Aorta (tissue), 5 donors: ENCODE measurements around the gene RNU1-1. TPM values are rescaled to one million over a fixed set of nuclear protein-coding genes. Genes with fewer than 3 reads are reported as not detected.
"Not testable (repeated sequence)": the region's sequence is repeated elsewhere in the genome, so short reads cannot be mapped to it uniquely, and the experiment has no call there.

Experiments used
- ATAC-seq: fragments of 200-7000 bp; cut with Tn5 transposase; one replicate; pipeline ENCODE4 v1.9.1; 2022; ENCODE audit warnings: moderate library complexity; ENCODE audit not compliant: low FRiP score
- DNase-seq, 2 donors: peaks; one replicate each; pipeline ENCODE4 v3.0.0-alpha.2; 2020
- H3K27ac ChIP-seq, 2 donors: one replicate each; pipeline ENCODE4 v1.5.1; 2013; ENCODE audit warnings: low read length in 2 of 2, mild to moderate bottlenecking in 2 of 2, moderate library complexity in 2 of 2, control low read depth in 1 of 2, inconsistent platforms in 1 of 2, low read depth in 1 of 2
- H3K27me3 ChIP-seq, 2 donors: one replicate each; pipeline ENCODE4 v1.6.1; 2013; ENCODE audit warnings: control low read depth in 1 of 2, low read length in 1 of 2, mild to moderate bottlenecking in 1 of 2, moderate library complexity in 1 of 2; ENCODE audit not compliant: insufficient read depth in 2 of 2, control insufficient read depth in 1 of 2
- H3K36me3 ChIP-seq, 2 donors: one replicate each; pipeline ENCODE4 v1.6.1; 2013; ENCODE audit warnings: control low read depth in 1 of 2, low read length in 1 of 2, mild to moderate bottlenecking in 1 of 2; ENCODE audit not compliant: insufficient read depth in 2 of 2, control insufficient read depth in 1 of 2
- H3K4me1 ChIP-seq, 2 donors: one replicate each; pipeline ENCODE4 v1.6.1; 2013; ENCODE audit warnings: low read length in 2 of 2, control low read depth in 1 of 2, mild to moderate bottlenecking in 1 of 2, moderate library complexity in 1 of 2; ENCODE audit not compliant: insufficient read depth in 2 of 2, control insufficient read depth in 1 of 2
- H3K4me3 ChIP-seq, 2 donors: one replicate each; pipeline ENCODE4 v1.5.1; 2013; ENCODE audit warnings: low read length in 2 of 2, control low read depth in 1 of 2, mild to moderate bottlenecking in 1 of 2
- H3K9me3 ChIP-seq: one replicate; pipeline ENCODE4 v1.6.1; 2013; ENCODE audit warnings: mild to moderate bottlenecking, low read length; ENCODE audit not compliant: control insufficient read depth
- WGBS, 2 donors: extraction: QIAGEN DNeasy Blood & Tissue Kit; methylation state at CpG; one replicate each; pipeline ENCODE4 v1.1.7; 2013; 5-methylcytosine and 5-hydroxymethylcytosine counted together
- intact Hi-C, 2 donors: fragments of 100-400 bp; cut with DNase I; formaldehyde crosslinking; loops; one replicate each; pipeline versions ENCODE4 v1.14.2 to v1.15.0; 2022
- long read RNA-seq, 2 donors: library from polyadenylated mRNA; unstranded; transcript quantifications; one replicate each; pipeline ENCODE4 v2.0.0, GENCODE V29; 2020 to 2021
- polyA plus RNA-seq, 2 donors: library from polyadenylated mRNA; stranded (reverse); fragments of 200-250 nt; gene quantifications; one replicate each; pipeline ENCODE4 v1.2.3, GENCODE V29; 2013
- total RNA-seq, 2 donors: library from RNA; stranded (reverse); fragmentation: NEBNext Ultra II Directional; extraction: Animal tissue kit (Norgen Biotek cat#: 25700); gene quantifications; one replicate each; pipeline ENCODE4 v1.2.1, GENCODE V29; 2021
- donor health status: healthy with polysubstance abuse.
- donor health status: Bipolar disorder and iron deficiency.
- donor health status: DM: no; HTN: no; CAD: no.
- donor health status: DM: no; HTN: no; CAD: no.
- donor health status: DM: yes; HTN: yes; CAD: no.

The RNU1-1 gene
- 1,000 to 10,000 TPM; 7,231 to 8,154 TPM for total RNA-seq
- not detected for polyA plus RNA-seq
- long read RNA-seq, donor 1, result 0 reads
- long read RNA-seq, donor 2, result 0 reads

DNA sequence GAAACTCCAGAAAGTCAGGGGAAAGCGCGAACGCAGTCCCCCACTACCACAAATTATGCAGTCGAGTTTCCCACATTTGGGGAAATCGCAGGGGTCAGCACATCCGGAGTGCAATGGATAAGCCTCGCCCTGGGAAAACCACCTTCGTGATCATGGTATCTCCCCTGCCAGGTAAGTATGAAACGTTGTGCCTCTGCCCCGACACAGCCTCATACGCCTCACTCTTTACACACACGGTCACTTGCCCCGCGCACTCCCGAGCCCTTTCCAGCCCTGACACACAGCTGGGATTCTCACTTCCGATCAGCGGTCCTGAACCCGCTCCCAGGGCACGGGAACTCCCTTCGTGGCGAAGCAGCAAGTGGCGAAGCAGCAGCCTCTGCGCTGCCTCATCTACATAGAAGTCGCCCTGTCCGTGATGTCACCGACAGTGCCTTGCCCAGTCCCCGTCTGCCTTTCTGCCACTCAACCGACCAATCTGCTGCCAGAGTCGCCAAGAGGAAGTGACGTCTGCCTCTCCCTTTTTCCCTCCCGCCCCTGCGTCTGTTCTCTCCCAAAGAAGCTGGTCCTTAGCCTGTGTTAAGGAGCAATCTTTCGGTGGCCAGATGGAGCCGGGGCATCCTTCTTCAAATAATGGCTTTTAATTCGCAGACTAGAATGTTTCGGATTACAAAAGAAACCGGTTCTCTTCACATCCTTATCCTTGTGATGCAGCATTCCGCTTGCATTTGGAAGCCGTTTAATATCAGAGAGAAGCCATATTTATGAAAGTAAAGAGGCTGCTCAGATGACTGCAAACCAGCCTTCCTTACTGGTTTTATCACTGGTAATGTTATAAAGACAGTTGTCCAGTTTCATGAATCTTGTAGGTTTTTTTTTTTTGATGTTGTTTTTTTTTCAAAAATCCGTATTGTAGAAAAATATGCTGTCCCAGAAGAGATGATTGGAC lies at the start of gene RNU1-1:
Gene RNU1-1 (minus strand): TSS at position 179 of the 949 bp plus-strand sequence.
- intact Hi-C loops, H3K4me3 ChIP-seq, H3K4me1 ChIP-seq, H3K36me3 ChIP-seq, ATAC-seq, H3K27me3 ChIP-seq, H3K9me3 ChIP-seq: not testable (repeated sequence)
- H3K27ac ChIP-seq, result peak within 1 kb of the TSS in 1 of 2 donors; percentile 64
- peak; percentile 75 to 89 for DNase-seq
- 0 to 1% methylated on average over 20 to 38 of the region's 40 CpGs for WGBS, 2 donors

DNA sequence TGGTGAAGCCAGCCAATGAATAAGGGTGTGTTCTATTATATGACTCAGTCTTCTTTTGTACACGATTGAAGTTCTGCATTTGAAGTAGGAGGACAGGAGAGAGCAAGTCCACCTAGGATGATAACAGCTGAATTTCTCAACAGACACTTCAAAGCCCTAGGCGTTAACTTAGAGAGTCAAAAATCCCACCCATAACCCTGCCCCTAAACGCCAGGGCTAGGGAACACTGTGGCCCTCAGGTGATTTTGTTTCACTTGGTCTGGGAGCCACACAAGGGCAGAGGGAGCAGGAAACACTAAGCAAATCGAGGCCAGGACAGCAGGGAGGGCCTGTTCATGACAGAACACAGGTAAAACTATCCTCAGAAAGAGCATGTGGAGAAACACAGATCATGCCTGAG lies 47.0 kb upstream of the RNU1-1 start:
- ATAC-seq, DNase-seq, H3K27me3 ChIP-seq, H3K4me1 ChIP-seq, H3K4me3 ChIP-seq, H3K36me3 ChIP-seq, H3K27ac ChIP-seq, intact Hi-C loops, H3K9me3 ChIP-seq: not testable (repeated sequence)
- 79 to 83% methylated on average over 2 to 3 of the region's 4 CpGs for WGBS, 2 donors

DNA sequence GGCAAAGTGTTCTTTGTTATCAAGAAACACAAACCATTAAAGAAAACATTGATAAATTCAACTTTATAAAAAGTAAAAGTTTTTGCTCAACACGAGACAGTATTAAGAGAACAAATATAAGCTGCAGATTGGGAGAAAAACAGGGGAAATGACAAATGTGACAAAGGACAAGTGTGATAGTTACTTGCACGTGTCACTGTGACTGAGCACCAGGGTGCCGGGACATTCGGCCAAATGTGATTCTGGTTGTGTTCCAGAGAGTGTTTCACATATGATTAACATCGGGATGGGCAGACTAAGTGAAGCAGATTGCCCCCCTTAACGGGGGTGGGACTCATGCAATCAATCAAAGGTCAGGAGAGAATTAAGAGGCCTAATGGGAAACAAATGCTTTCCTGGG lies 46.4 kb upstream of the RNU1-1 start:
- H3K27me3 ChIP-seq, ATAC-seq, H3K36me3 ChIP-seq, intact Hi-C loops, H3K4me1 ChIP-seq, H3K4me3 ChIP-seq, DNase-seq, H3K9me3 ChIP-seq, H3K27ac ChIP-seq: not testable (repeated sequence)
- 51 to 55% methylated on average over 3 to 4 of the region's 6 CpGs for WGBS, 2 donors

DNA sequence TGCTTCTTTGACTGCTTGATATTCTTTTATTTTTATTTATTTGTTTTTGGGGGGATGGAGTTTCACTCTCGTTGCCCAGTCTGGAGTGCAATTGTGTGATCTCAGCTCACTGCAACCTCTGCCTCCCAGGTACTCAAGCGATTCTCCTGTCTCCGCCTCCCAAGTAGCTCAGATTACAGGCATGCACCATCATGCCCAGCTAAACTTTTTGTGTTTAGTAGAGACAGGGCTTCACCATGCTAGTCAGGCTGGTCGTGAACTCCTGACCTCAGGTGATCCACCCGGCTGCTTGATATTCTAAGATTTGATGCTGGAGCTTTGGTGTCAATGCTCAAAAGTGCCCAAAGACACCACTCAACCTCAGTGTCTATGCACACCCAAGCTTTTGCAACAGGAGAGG lies 45.6 kb upstream of the RNU1-1 start:
- H3K27me3 ChIP-seq, H3K4me1 ChIP-seq, ATAC-seq, H3K9me3 ChIP-seq, H3K4me3 ChIP-seq, intact Hi-C loops, H3K36me3 ChIP-seq, DNase-seq, H3K27ac ChIP-seq: not testable (repeated sequence)
- WGBS, 2 donors, result no CpG with 5 or more reads among the region's 5 CpGs

DNA sequence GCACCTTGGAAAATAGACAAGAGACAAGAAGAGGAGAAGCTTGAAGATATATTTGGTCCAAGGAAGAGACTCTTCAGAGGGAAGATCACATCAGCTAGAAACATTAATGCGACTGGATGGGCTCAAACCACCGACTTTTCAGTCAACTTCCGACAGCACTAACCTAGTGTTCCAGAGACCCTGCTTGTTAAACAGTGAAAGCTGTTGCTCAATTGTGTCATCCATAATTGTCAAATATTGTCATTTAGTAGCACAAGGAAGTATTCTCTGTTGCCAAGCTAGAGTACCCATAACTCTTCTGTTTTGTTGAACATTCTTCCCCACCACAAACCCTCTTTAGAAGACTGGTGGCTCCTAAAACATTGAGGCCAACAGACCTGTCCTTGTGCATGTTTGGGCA lies 42.9 kb upstream of the RNU1-1 start:
- H3K4me1 ChIP-seq, DNase-seq, ATAC-seq, H3K9me3 ChIP-seq, H3K36me3 ChIP-seq, H3K4me3 ChIP-seq, H3K27me3 ChIP-seq, H3K27ac ChIP-seq, intact Hi-C loops: not testable (repeated sequence)
- 92 to 96% methylated on average over 3 of the region's 3 CpGs for WGBS, 2 donors

DNA sequence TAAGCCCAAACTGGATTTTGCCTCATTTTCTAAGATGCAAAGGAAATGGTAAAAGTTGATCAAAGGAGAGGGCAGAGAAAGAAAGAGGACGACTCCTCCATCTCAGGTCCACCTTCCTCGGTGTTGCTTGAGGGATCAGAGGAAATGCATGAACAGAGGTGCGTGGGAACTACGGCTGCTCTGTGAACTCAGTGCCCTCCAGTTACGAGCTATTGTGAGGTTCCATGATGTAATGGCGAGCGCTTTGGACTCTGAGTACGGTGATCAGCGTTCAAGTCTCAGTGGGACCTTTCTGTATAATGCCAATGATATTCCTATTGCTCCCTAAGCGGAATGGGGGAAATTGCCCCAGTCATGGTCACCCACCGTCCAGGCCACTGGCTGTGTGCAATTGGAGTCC lies 39.2 kb upstream of the RNU1-1 start:
- H3K27me3 ChIP-seq, H3K27ac ChIP-seq, intact Hi-C loops, H3K9me3 ChIP-seq, H3K36me3 ChIP-seq, DNase-seq, H3K4me1 ChIP-seq, H3K4me3 ChIP-seq: not testable (repeated sequence)
- ATAC-seq, result peak; percentile 57
- WGBS, 2 donors, result 95 to 98% methylated on average over 9 to 10 of the region's 11 CpGs

DNA sequence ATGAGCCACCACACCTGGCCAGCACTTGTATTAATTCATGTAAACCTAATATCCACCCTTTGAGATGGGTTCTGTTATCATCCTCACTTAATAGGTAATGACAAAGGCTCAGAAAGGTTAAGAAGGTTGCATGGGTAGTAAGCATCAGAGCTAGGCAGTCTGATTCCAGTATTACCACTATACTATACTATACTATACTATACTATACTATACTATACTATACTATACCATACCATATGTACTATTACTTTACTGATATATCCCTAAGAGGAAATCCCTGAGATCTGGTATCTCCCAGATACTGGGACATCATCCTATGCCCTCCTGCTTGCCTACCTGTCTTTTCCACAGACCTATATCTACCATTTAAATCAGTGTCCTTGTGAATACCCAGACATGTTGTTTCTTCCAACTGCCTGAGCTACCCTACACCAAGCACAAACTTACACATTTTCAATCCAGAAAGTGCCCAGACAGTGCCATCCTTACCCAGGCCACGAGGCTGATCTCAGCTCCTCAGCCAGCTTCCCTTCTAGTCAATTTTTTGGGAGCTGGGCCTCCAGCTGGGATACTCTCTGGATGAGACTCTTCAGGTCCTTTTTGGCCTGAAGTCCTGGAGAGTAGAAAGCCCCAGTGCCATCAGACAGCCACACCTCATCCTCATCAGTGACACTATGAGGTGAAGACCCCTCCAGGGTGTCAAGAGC lies 36.3 kb upstream of the RNU1-1 start:
- H3K27me3 ChIP-seq, H3K9me3 ChIP-seq, H3K36me3 ChIP-seq, DNase-seq, H3K4me1 ChIP-seq, H3K27ac ChIP-seq, intact Hi-C loops, H3K4me3 ChIP-seq, ATAC-seq: not testable (repeated sequence)
- WGBS, 2 donors, result 73 to 77% methylated on average over 1 of the region's 1 CpG

DNA sequence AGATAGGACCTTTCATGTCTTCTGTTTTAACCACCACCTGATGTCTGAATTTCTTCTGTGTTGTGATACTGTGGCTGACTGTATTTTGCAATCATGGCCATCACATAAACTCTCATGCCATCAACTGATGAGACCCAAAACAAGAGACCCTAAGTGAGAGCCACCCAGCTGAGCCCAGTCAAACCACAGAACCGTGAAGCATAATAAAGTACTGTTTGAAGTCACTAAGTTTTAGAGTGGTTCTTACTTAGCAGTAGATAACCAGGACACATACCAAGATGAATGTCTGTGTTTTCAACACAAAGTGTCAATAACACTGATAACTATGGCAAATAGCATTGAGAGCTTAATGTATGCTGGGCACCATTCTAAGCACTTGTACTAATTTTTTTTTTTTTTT lies 35.5 kb upstream of the RNU1-1 start:
- peak; percentile 60 for ATAC-seq
- H3K27me3 ChIP-seq, intact Hi-C loops: not testable (repeated sequence)

More for the DNA sequence above, 35.5 kb upstream of the RNU1-1 start:
- not testable (repeated sequence) for DNase-seq, H3K4me1 ChIP-seq, H3K27ac ChIP-seq, H3K9me3 ChIP-seq, H3K4me3 ChIP-seq, H3K36me3 ChIP-seq
- 72 to 91% methylated on average over 1 of the region's 1 CpG for WGBS, 2 donors
